Measurements from ENCODE around the gene TCF7L2. TPM values are rescaled to one million over a fixed set of nuclear protein-coding genes. Genes with fewer than 3 reads are reported as not detected.

TCF7L2 gene
- polyA plus RNA-seq, 1 donor from 2014 or later, result 1.7 TPM

DNA sequence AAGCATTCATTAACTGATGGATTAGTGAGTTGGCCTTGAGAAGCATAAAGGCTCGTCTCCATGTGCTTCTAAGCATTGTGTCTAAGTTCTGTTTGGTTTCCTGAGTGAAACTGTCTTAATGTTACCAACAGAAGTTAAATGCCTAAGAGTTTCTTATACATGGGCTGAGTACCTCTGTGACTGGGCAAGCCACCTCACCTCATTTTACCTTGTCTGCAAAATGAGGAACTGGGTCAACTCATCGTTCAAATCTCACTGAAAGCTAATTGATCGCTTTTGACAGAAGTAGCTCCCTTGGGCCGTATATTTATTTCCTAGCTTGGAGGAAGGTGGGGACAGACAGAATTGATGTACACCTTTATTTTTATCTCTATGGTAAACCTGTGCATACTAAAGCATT is 88.9 kb downstream of the TCF7L2 start:
- peaks cover 4% of the 10 kb centered on the region for H3K79me2 ChIP-seq (replicated peaks; ENCODE audit: insufficient read depth, low read length)

DNA sequence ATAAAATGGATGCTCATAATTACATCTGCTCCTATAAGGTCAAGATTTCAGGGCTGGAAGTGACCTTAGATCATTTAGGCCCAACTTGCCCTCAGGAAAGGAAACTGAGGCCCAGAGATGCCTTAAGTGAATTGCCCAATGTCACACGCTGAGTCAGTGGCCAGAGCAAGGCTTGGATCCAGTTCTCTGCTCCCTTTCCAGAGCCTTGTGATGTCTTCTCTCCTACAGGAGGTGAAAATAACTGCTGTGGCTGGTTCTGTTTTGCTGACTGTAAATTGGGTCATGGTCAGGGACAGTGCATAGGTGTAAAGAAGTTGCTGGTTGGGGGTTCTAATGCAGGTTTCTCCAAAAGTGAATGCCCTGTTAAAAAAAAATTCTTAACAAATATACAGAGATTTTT is 91.3 kb downstream of the TCF7L2 start:
- TF ChIP-seq POLR2AphosphoS5 (IDR thresholded peaks at IDR 0.05) (no peak), MXI1 (conservative IDR thresholded peaks at IDR 0.05; ENCODE audit: poor library complexity, severe bottlenecking) (no peak), RAD21 (conservative IDR thresholded peaks at IDR 0.05) (no peak), EZH2 (IDR thresholded peaks at IDR 0.05; ENCODE audit: borderline replicate concordance, insufficient read depth, low read length, poor library complexity, severe bottlenecking) (no peak)
- TF ChIP-seq, protein P1, sequence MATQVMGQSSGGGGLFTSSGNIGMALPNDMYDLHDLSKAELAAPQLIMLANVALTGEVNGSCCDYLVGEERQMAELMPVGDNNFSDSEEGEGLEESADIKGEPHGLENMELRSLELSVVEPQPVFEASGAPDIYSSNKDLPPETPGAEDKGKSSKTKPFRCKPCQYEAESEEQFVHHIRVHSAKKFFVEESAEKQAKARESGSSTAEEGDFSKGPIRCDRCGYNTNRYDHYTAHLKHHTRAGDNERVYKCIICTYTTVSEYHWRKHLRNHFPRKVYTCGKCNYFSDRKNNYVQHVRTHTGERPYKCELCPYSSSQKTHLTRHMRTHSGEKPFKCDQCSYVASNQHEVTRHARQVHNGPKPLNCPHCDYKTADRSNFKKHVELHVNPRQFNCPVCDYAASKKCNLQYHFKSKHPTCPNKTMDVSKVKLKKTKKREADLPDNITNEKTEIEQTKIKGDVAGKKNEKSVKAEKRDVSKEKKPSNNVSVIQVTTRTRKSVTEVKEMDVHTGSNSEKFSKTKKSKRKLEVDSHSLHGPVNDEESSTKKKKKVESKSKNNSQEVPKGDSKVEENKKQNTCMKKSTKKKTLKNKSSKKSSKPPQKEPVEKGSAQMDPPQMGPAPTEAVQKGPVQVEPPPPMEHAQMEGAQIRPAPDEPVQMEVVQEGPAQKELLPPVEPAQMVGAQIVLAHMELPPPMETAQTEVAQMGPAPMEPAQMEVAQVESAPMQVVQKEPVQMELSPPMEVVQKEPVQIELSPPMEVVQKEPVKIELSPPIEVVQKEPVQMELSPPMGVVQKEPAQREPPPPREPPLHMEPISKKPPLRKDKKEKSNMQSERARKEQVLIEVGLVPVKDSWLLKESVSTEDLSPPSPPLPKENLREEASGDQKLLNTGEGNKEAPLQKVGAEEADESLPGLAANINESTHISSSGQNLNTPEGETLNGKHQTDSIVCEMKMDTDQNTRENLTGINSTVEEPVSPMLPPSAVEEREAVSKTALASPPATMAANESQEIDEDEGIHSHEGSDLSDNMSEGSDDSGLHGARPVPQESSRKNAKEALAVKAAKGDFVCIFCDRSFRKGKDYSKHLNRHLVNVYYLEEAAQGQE (IDR thresholded peaks at IDR 0.05; ENCODE audit: borderline replicate concordance), result no peak
- Histone ChIP-seq H3K9me3 (ENCODE audit: low read length) (no peaks in the 10 kb centered on the region), H3K27ac (ENCODE audit: low read length) (no peak overlapping the region), H3K9me2 (ENCODE audit: insufficient read depth, low read length) (no peaks in the 10 kb centered on the region), H3K4me2 (ENCODE audit: low read length) (no peak overlapping the region), H3K79me2 (replicated peaks; ENCODE audit: insufficient read depth, low read length) (peaks cover 4% of the 10 kb centered on the region), H4K20me1 (ENCODE audit: insufficient read depth) (no peaks in the 10 kb centered on the region), H3K4me3 (ENCODE audit: low read length) (no peak overlapping the region), H3K27me3 (ENCODE audit: insufficient read depth, low read depth, low read length) (no peaks in the 10 kb centered on the region), H3K9ac (ENCODE audit: low read length) (no peak overlapping the region), H2AFZ (ENCODE audit: low read depth, low read length) (no peak overlapping the region), H3F3A (ENCODE audit: insufficient read depth, low read length, poor library complexity, severe bottlenecking) (no peaks in the 10 kb centered on the region), H3K36me3 (ENCODE audit: insufficient read depth, low read length) (no peaks in the 10 kb centered on the region)

More for the DNA sequence above, 88.9 kb downstream of the TCF7L2 start:
- Histone ChIP-seq H3K9ac (ENCODE audit: low read length) (no peak overlapping the region), H3F3A (ENCODE audit: insufficient read depth, low read length, poor library complexity, severe bottlenecking) (no peaks in the 10 kb centered on the region), H3K36me3 (ENCODE audit: insufficient read depth, low read length) (no peaks in the 10 kb centered on the region), H2AFZ (ENCODE audit: low read depth, low read length) (no peak overlapping the region), H3K27ac (ENCODE audit: low read length) (no peak overlapping the region), H4K20me1 (ENCODE audit: insufficient read depth) (no peaks in the 10 kb centered on the region), H3K4me2 (ENCODE audit: low read length) (no peak overlapping the region), H3K9me3 (ENCODE audit: low read length) (no peaks in the 10 kb centered on the region), H3K27me3 (ENCODE audit: insufficient read depth, low read depth, low read length) (no peaks in the 10 kb centered on the region), H3K9me2 (ENCODE audit: insufficient read depth, low read length) (no peaks in the 10 kb centered on the region), H3K4me3 (ENCODE audit: low read length) (no peak overlapping the region)
- TF ChIP-seq SMC3 (conservative IDR thresholded peaks at IDR 0.05; ENCODE audit: poor library complexity) (no peak), MXI1 (conservative IDR thresholded peaks at IDR 0.05; ENCODE audit: poor library complexity, severe bottlenecking) (no peak)
- TF ChIP-seq, protein P1 (IDR thresholded peaks at IDR 0.05; ENCODE audit: borderline replicate concordance), result no peak
- TF ChIP-seq, protein P2, sequence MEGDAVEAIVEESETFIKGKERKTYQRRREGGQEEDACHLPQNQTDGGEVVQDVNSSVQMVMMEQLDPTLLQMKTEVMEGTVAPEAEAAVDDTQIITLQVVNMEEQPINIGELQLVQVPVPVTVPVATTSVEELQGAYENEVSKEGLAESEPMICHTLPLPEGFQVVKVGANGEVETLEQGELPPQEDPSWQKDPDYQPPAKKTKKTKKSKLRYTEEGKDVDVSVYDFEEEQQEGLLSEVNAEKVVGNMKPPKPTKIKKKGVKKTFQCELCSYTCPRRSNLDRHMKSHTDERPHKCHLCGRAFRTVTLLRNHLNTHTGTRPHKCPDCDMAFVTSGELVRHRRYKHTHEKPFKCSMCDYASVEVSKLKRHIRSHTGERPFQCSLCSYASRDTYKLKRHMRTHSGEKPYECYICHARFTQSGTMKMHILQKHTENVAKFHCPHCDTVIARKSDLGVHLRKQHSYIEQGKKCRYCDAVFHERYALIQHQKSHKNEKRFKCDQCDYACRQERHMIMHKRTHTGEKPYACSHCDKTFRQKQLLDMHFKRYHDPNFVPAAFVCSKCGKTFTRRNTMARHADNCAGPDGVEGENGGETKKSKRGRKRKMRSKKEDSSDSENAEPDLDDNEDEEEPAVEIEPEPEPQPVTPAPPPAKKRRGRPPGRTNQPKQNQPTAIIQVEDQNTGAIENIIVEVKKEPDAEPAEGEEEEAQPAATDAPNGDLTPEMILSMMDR (IDR thresholded peaks at IDR 0.05; ENCODE audit: poor library complexity, severe bottlenecking), result no peak
